WTC11 (cell line): ENCODE data around the gene HLA-G. TPM values are rescaled to one million over a fixed set of nuclear protein-coding genes. Genes with fewer than 3 reads are reported as not detected.

Source experiments
- ATAC-seq: fragments of 200-7000 bp; cut with Tn5 transposase; 2 replicates; pipeline ENCODE4 v1.10.0; 2021; ENCODE audit warnings: mild to moderate bottlenecking, moderate library complexity
- CTCF ChIA-PET: fragments of 300-600 bp; sonication (Branson Sonifier 250); formaldehyde crosslinking; loops from one replicate; lab custom pipeline; 2021; ENCODE audit warnings: antibody characterized with exemption; lab: Charles Lee
- POLR2A ChIA-PET: fragments of 350-600 bp; sonication (Branson Sonifier 250); formaldehyde crosslinking; loops from one replicate; lab custom pipeline; 2021; ENCODE audit warnings: antibody characterized with exemption; lab: Charles Lee
- DNase-seq: peaks from one replicate; pipeline ENCODE4 v3.0.0; 2021; ENCODE audit warnings: low spot score
- H3K27ac Mint-ChIP-seq: 2 replicates; pipeline ENCODE4 v1.8.0; 2021; ENCODE audit warnings: mixed read lengths
- H3K27me3 Mint-ChIP-seq: 2 replicates; pipeline ENCODE4 v1.8.0; 2021; ENCODE audit warnings: low read depth, mild to moderate bottlenecking, moderate library complexity, mixed read lengths
- H3K36me3 Mint-ChIP-seq: 2 replicates; pipeline ENCODE4 v1.8.0; 2021; ENCODE audit warnings: mixed read lengths
- H3K4me1 Mint-ChIP-seq: 2 replicates; pipeline ENCODE4 v1.8.0; 2022; ENCODE audit warnings: mixed read lengths
- H3K4me3 Mint-ChIP-seq: 2 replicates; pipeline ENCODE4 v1.8.0; 2021; ENCODE audit warnings: mild to moderate bottlenecking, moderate library complexity, mixed read lengths
- H3K9me3 Mint-ChIP-seq: 2 replicates; pipeline ENCODE4 v1.8.0; 2021; ENCODE audit warnings: mixed read lengths
- ETV6 ChIP-seq: sonication (generic); formaldehyde crosslinking; IDR thresholded peaks from 2 replicates; pipeline ENCODE4 v1.8.1; 2022; ENCODE audit warnings: mild to moderate bottlenecking, missing genetic modification reagents
- MXD4 ChIP-seq: fragments of 250-450 bp; sonication (Bioruptor Pico); IDR thresholded peaks from 2 replicates; pipeline ENCODE4 v1.8.0; 2021; ENCODE audit warnings: mild to moderate bottlenecking, moderate library complexity, borderline replicate concordance
- NFE2L1 ChIP-seq: sonication (generic); formaldehyde crosslinking; IDR thresholded peaks from 2 replicates; pipeline ENCODE4 v1.8.1; 2023; ENCODE audit warnings: missing genetic modification reagents
- NFYB ChIP-seq: sonication (generic); formaldehyde crosslinking; conservative IDR thresholded peaks from 2 replicates; pipeline ENCODE4 v1.8.0; 2022; ENCODE audit warnings: low read depth, missing genetic modification reagents
- SMAD3 ChIP-seq: sonication (generic); formaldehyde crosslinking; IDR thresholded peaks from 2 replicates; pipeline ENCODE4 v1.8.0; 2022; ENCODE audit warnings: missing genetic modification reagents, mild to moderate bottlenecking, borderline replicate concordance
- SMAD4 ChIP-seq: sonication (generic); formaldehyde crosslinking; IDR thresholded peaks from 2 replicates; pipeline ENCODE4 v1.8.0; 2022; ENCODE audit warnings: mild to moderate bottlenecking, missing genetic modification reagents
- ZNF138 ChIP-seq: sonication (generic); formaldehyde crosslinking; conservative IDR thresholded peaks from 2 replicates; pipeline ENCODE4 v1.8.1; 2022; ENCODE audit warnings: mild to moderate bottlenecking, moderate library complexity, missing genetic modification reagents
- ZNF423 ChIP-seq: fragments of 250-450 bp; sonication (Bioruptor Pico); IDR thresholded peaks from 2 replicates; pipeline ENCODE4 v2.1.2; 2022; ENCODE audit warnings: mild to moderate bottlenecking, moderate library complexity
- total RNA-seq: library from RNA; stranded (reverse); gene quantifications from 3 replicates; pipeline ENCODE4 v1.2.3, GENCODE V29; 2021
- TF ChIP-seq, protein P1 (sequence below): sonication (generic); formaldehyde crosslinking; IDR thresholded peaks from 2 replicates; pipeline ENCODE4 v1.8.1; 2023; ENCODE audit warnings: mild to moderate bottlenecking, missing genetic modification reagents
- TF ChIP-seq, protein P2 (sequence below): fragments of 250-450 bp; sonication (Bioruptor Pico); IDR thresholded peaks from 2 replicates; pipeline ENCODE4 v1.9.0; 2021; ENCODE audit warnings: mild to moderate bottlenecking, borderline replicate concordance
- TF ChIP-seq, protein P3 (sequence below): sonication (generic); formaldehyde crosslinking; conservative IDR thresholded peaks from 2 replicates; pipeline ENCODE4 v1.8.1; 2022; ENCODE audit warnings: mild to moderate bottlenecking, missing genetic modification reagents
- TF ChIP-seq, protein P4 (sequence below): fragments of 200-600 bp; IDR thresholded peaks from 2 replicates; pipeline ENCODE4 v1.8.0; 2022; ENCODE audit warnings: antibody characterized with exemption
- TF ChIP-seq, protein P5 (sequence below): sonication (generic); formaldehyde crosslinking; IDR thresholded peaks from 2 replicates; pipeline ENCODE4 v1.8.0; 2022; ENCODE audit warnings: mild to moderate bottlenecking, missing genetic modification reagents
- TF ChIP-seq, protein P6 (sequence below): sonication (generic); formaldehyde crosslinking; IDR thresholded peaks from 2 replicates; pipeline ENCODE4 v1.8.1; 2022; ENCODE audit warnings: low read depth, mild to moderate bottlenecking, moderate library complexity, missing genetic modification reagents, borderline replicate concordance
- TF ChIP-seq, protein P7 (sequence below): sonication (generic); formaldehyde crosslinking; IDR thresholded peaks from 2 replicates; pipeline ENCODE4 v1.8.1; 2022; ENCODE audit warnings: mild to moderate bottlenecking, moderate library complexity, missing genetic modification reagents
- TF ChIP-seq, protein P8 (sequence below): fragments of 250-450 bp; sonication (Bioruptor Pico); IDR thresholded peaks from 2 replicates; pipeline ENCODE4 v1.9.0; 2021; ENCODE audit warnings: mild to moderate bottlenecking
- TF ChIP-seq, protein P9 (sequence below): sonication (generic); formaldehyde crosslinking; IDR thresholded peaks from 2 replicates; pipeline ENCODE4 v1.8.1; 2023; ENCODE audit warnings: mild to moderate bottlenecking, missing genetic modification reagents

HLA-G gene
- total RNA-seq, 1 experiment from 2014 or later = 1.7 TPM

DNA sequence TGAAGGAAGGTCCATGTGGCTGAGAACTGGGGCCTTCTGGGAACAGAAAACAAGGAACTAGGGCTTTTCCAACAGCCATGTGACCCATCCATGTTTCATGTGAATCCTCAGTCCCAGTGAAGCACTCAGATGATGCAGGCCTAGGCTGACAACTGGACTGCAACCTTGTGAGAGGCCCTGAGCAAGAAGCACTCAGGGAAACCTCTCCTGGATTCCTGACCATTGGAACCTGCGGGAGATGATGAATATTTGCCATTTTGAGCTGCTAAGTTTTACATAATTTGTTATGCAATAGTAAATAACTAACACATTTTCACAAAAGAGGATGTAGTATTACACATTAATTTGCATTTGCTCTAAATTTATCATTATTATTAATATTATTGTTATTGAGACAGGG is 38.4 kb upstream of the HLA-G start (continued):
- TF ChIP-seq, protein P1, sequence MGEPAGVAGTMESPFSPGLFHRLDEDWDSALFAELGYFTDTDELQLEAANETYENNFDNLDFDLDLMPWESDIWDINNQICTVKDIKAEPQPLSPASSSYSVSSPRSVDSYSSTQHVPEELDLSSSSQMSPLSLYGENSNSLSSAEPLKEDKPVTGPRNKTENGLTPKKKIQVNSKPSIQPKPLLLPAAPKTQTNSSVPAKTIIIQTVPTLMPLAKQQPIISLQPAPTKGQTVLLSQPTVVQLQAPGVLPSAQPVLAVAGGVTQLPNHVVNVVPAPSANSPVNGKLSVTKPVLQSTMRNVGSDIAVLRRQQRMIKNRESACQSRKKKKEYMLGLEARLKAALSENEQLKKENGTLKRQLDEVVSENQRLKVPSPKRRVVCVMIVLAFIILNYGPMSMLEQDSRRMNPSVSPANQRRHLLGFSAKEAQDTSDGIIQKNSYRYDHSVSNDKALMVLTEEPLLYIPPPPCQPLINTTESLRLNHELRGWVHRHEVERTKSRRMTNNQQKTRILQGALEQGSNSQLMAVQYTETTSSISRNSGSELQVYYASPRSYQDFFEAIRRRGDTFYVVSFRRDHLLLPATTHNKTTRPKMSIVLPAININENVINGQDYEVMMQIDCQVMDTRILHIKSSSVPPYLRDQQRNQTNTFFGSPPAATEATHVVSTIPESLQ = no peak
- TF ChIP-seq, protein P2, sequence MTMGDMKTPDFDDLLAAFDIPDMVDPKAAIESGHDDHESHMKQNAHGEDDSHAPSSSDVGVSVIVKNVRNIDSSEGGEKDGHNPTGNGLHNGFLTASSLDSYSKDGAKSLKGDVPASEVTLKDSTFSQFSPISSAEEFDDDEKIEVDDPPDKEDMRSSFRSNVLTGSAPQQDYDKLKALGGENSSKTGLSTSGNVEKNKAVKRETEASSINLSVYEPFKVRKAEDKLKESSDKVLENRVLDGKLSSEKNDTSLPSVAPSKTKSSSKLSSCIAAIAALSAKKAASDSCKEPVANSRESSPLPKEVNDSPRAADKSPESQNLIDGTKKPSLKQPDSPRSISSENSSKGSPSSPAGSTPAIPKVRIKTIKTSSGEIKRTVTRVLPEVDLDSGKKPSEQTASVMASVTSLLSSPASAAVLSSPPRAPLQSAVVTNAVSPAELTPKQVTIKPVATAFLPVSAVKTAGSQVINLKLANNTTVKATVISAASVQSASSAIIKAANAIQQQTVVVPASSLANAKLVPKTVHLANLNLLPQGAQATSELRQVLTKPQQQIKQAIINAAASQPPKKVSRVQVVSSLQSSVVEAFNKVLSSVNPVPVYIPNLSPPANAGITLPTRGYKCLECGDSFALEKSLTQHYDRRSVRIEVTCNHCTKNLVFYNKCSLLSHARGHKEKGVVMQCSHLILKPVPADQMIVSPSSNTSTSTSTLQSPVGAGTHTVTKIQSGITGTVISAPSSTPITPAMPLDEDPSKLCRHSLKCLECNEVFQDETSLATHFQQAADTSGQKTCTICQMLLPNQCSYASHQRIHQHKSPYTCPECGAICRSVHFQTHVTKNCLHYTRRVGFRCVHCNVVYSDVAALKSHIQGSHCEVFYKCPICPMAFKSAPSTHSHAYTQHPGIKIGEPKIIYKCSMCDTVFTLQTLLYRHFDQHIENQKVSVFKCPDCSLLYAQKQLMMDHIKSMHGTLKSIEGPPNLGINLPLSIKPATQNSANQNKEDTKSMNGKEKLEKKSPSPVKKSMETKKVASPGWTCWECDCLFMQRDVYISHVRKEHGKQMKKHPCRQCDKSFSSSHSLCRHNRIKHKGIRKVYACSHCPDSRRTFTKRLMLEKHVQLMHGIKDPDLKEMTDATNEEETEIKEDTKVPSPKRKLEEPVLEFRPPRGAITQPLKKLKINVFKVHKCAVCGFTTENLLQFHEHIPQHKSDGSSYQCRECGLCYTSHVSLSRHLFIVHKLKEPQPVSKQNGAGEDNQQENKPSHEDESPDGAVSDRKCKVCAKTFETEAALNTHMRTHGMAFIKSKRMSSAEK (CRISPR knock-in tag) = no peak
- TF ChIP-seq ZNF138 (CRISPR knock-in tag) = no peak
- TF ChIP-seq, protein P3, sequence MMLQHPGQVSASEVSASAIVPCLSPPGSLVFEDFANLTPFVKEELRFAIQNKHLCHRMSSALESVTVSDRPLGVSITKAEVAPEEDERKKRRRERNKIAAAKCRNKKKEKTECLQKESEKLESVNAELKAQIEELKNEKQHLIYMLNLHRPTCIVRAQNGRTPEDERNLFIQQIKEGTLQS (CRISPR knock-in tag) = no peak
- TF ChIP-seq, all 79 proteins: peak for 0

DNA sequence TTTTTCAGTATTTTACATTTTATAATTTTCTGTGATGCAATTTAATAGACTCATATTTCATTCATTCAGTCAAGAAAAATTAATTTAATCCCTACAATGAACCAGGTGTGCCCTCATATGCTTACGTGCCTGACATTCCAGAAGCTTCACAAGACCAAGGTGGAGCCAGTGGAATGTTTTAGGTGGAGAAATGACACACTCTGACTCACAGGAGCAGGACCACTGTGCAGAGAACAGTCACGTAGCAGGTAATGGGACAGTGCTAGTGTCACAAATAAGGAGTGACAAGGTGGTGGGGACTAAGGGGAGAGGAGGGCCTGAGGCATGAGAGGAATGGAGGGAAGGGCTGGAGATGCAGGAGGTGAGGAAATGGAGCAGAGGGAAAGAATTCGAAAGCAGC is 37.0 kb upstream of the HLA-G start:
- POLR2A ChIA-PET = no interaction called here
- Mint-ChIP-seq H3K4me1 (peaks cover 10% of the 10 kb centered on the region), H3K27me3 (peaks cover 67% of the 10 kb centered on the region), H3K36me3 (peaks cover 10% of the 10 kb centered on the region), H3K9me3 (peaks cover 17% of the 10 kb centered on the region), H3K27ac (no peak overlapping the region), H3K4me3 (no peak overlapping the region)
- ATAC-seq = no peak
- TF ChIP-seq, protein P4, sequence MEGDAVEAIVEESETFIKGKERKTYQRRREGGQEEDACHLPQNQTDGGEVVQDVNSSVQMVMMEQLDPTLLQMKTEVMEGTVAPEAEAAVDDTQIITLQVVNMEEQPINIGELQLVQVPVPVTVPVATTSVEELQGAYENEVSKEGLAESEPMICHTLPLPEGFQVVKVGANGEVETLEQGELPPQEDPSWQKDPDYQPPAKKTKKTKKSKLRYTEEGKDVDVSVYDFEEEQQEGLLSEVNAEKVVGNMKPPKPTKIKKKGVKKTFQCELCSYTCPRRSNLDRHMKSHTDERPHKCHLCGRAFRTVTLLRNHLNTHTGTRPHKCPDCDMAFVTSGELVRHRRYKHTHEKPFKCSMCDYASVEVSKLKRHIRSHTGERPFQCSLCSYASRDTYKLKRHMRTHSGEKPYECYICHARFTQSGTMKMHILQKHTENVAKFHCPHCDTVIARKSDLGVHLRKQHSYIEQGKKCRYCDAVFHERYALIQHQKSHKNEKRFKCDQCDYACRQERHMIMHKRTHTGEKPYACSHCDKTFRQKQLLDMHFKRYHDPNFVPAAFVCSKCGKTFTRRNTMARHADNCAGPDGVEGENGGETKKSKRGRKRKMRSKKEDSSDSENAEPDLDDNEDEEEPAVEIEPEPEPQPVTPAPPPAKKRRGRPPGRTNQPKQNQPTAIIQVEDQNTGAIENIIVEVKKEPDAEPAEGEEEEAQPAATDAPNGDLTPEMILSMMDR = no peak
- TF ChIP-seq, protein P5, sequence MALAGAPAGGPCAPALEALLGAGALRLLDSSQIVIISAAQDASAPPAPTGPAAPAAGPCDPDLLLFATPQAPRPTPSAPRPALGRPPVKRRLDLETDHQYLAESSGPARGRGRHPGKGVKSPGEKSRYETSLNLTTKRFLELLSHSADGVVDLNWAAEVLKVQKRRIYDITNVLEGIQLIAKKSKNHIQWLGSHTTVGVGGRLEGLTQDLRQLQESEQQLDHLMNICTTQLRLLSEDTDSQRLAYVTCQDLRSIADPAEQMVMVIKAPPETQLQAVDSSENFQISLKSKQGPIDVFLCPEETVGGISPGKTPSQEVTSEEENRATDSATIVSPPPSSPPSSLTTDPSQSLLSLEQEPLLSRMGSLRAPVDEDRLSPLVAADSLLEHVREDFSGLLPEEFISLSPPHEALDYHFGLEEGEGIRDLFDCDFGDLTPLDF (CRISPR knock-in tag) = no peak
- TF ChIP-seq, protein P6, sequence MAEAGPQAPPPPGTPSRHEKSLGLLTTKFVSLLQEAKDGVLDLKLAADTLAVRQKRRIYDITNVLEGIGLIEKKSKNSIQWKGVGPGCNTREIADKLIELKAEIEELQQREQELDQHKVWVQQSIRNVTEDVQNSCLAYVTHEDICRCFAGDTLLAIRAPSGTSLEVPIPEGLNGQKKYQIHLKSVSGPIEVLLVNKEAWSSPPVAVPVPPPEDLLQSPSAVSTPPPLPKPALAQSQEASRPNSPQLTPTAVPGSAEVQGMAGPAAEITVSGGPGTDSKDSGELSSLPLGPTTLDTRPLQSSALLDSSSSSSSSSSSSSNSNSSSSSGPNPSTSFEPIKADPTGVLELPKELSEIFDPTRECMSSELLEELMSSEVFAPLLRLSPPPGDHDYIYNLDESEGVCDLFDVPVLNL = no peak
- TF ChIP-seq NFE2L1 (CRISPR knock-in tag) = no peak
- TF ChIP-seq SMAD4 (CRISPR knock-in tag) = no peak
- no peak for TF ChIP-seq ETV6 (CRISPR knock-in tag)
- no peak for DNase-seq
- CTCF ChIA-PET = interaction anchor here (1.2 kb wide), 1 partner anchor 15 kb away, joined by 4 read pairs; no protein-coding TSS in a partner anchor

DNA sequence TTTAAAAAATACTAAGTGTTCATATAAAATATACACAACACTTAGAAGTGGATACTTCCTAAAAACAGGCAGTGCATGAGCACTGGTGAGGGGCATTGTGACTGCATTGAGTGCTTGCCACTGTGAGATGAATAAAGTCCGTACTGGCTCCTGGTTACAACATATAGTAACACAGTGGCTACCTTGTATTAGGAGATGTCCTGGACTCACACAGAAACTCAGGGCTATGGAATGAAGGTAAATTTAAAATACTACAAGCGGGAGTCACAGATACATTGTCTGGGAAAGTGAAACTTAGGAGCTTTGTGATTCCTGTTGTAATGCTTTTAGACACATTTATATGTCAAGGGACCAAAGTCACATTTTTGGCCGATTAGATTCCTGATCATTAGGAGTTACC is 36.5 kb upstream of the HLA-G start:
- ChIA-PET CTCF (interaction anchor here (1.1 to 2.1 kb wide), 3 partner anchors 14 to 53 kb away, joined by 4 to 6 read pairs (median 6); no protein-coding TSS in a partner anchor), POLR2A (no interaction called here)
- H3K4me1 Mint-ChIP-seq = peaks cover 10% of the 10 kb centered on the region
- peaks cover 73% of the 10 kb centered on the region for H3K27me3 Mint-ChIP-seq
- H3K36me3 Mint-ChIP-seq = peaks cover 10% of the 10 kb centered on the region
- DNase-seq (no peak), ATAC-seq (no peak)
- peak overlapping the region; percentile 77 for H3K4me3 Mint-ChIP-seq
- no peak overlapping the region for H3K27ac Mint-ChIP-seq
- peaks cover 17% of the 10 kb centered on the region for H3K9me3 Mint-ChIP-seq
- TF ChIP-seq, protein P7, sequence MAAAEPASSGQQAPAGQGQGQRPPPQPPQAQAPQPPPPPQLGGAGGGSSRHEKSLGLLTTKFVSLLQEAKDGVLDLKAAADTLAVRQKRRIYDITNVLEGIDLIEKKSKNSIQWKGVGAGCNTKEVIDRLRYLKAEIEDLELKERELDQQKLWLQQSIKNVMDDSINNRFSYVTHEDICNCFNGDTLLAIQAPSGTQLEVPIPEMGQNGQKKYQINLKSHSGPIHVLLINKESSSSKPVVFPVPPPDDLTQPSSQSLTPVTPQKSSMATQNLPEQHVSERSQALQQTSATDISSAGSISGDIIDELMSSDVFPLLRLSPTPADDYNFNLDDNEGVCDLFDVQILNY (CRISPR knock-in tag) = no peak
- TF ChIP-seq ZNF423 = no peak
- TF ChIP-seq NFYB (CRISPR knock-in tag) = no peak
- TF ChIP-seq MXD4 (CRISPR knock-in tag) = no peak
- TF ChIP-seq, protein P8, sequence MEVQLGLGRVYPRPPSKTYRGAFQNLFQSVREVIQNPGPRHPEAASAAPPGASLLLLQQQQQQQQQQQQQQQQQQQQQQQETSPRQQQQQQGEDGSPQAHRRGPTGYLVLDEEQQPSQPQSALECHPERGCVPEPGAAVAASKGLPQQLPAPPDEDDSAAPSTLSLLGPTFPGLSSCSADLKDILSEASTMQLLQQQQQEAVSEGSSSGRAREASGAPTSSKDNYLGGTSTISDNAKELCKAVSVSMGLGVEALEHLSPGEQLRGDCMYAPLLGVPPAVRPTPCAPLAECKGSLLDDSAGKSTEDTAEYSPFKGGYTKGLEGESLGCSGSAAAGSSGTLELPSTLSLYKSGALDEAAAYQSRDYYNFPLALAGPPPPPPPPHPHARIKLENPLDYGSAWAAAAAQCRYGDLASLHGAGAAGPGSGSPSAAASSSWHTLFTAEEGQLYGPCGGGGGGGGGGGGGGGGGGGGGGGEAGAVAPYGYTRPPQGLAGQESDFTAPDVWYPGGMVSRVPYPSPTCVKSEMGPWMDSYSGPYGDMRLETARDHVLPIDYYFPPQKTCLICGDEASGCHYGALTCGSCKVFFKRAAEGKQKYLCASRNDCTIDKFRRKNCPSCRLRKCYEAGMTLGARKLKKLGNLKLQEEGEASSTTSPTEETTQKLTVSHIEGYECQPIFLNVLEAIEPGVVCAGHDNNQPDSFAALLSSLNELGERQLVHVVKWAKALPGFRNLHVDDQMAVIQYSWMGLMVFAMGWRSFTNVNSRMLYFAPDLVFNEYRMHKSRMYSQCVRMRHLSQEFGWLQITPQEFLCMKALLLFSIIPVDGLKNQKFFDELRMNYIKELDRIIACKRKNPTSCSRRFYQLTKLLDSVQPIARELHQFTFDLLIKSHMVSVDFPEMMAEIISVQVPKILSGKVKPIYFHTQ (CRISPR knock-in tag) = no peak
- no peak for TF ChIP-seq SMAD3 (CRISPR knock-in tag)
- TF ChIP-seq, protein P9, sequence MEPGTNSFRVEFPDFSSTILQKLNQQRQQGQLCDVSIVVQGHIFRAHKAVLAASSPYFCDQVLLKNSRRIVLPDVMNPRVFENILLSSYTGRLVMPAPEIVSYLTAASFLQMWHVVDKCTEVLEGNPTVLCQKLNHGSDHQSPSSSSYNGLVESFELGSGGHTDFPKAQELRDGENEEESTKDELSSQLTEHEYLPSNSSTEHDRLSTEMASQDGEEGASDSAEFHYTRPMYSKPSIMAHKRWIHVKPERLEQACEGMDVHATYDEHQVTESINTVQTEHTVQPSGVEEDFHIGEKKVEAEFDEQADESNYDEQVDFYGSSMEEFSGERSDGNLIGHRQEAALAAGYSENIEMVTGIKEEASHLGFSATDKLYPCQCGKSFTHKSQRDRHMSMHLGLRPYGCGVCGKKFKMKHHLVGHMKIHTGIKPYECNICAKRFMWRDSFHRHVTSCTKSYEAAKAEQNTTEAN (CRISPR knock-in tag) = no peak
